Measurements from ENCODE around the gene NAA15. TPM values are rescaled to one million over a fixed set of nuclear protein-coding genes. Genes with fewer than 3 reads are reported as not detected.
"Not testable (repeated sequence)": the region's sequence is repeated elsewhere in the genome, so short reads cannot be mapped to it uniquely, and the experiment has no call there.

NAA15 gene
- total and polyA plus RNA-seq, 12 donors, result 4.6 to 36.4 (median 29.0) TPM

GRCh38 chr4:139401368-139401767 is 100.1 kb downstream of the NAA15 start:
- Histone ChIP-seq H3K27me3 (no peaks in the 10 kb centered on the region), H3K9me3 (replicated peaks in 1 of 3) (no peaks in the 10 kb centered on the region), H3K4me1 (replicated peaks in 1 of 2) (no peaks in the 10 kb centered on the region), H3K4me3 (no peak overlapping the region), H3K27ac (no peak overlapping the region), H3K36me3 (replicated peaks in 1 of 2) (no peaks in the 10 kb centered on the region)
- intact Hi-C loops (cut with DNase I), result no loop called here
- no peak for TF ChIP-seq POLR2A (IDR thresholded peaks at IDR 0.05)
- DNase-seq, result no peak
- WGBS, 4 donors, result 78 to 91% (median 82%) methylated on average over 3 of the region's 3 CpGs

- Histone ChIP-seq H3K9me3 (replicated peaks in 1 of 3) (no peaks in the 10 kb centered on the region), H3K27me3 (no peaks in the 10 kb centered on the region), H3K4me3 (no peak overlapping the region), H3K36me3 (replicated peaks in 1 of 2) (no peaks in the 10 kb centered on the region), H3K27ac (no peak overlapping the region), H3K4me1 (replicated peaks in 1 of 2) (no peaks in the 10 kb centered on the region)
- no peak for TF ChIP-seq CTCF (IDR thresholded peaks at IDR 0.05)
- no peak for TF ChIP-seq POLR2A (IDR thresholded peaks at IDR 0.05)
- intact Hi-C loops (cut with DNase I), result no loop called here
- no peak for DNase-seq
- whole genome bisulfite sequencing, 4 donors, result 70 to 84% (median 79%) methylated on average over 5 of the region's 5 CpGs
Measured at GRCh38 chr4:139402436-139402835, 101.1 kb downstream of the NAA15 start.

- no peak for TF ChIP-seq CTCF (IDR thresholded peaks at IDR 0.05)
- TF ChIP-seq POLR2A (IDR thresholded peaks at IDR 0.05), result no peak
- Histone ChIP-seq H3K9me3 (replicated peaks in 1 of 3) (no peaks in the 10 kb centered on the region), H3K27me3 (no peaks in the 10 kb centered on the region), H3K27ac (no peak overlapping the region), H3K36me3 (replicated peaks in 1 of 2) (no peaks in the 10 kb centered on the region), H3K4me3 (no peak overlapping the region), H3K4me1 (replicated peaks in 1 of 2) (no peaks in the 10 kb centered on the region)
- no peak for DNase-seq
- WGBS, 4 donors, result 87 to 94% (median 92%) methylated on average over 3 of the region's 3 CpGs
- intact Hi-C loops (cut with DNase I), result no loop called here
Measured at GRCh38 chr4:139403462-139403861, 102.2 kb downstream of the NAA15 start.

GRCh38 chr4:139410312-139410711 is 109.0 kb downstream of the NAA15 start:
- DNase-seq, result no peak
- intact Hi-C loops (cut with DNase I), result no loop called here
- H3K4me1 ChIP-seq (replicated peaks in 1 of 2), result no peaks in the 10 kb centered on the region
- TF ChIP-seq POLR2A (IDR thresholded peaks at IDR 0.05) (no peak), CTCF (IDR thresholded peaks at IDR 0.05) (no peak)
- peaks cover 0 to 6% (median 0%) of the 10 kb centered on the region in 3 donors for H3K9me3 ChIP-seq (replicated peaks in 1 of 3)
- no peaks in the 10 kb centered on the region for H3K36me3 ChIP-seq (replicated peaks in 1 of 2)
- no peaks in the 10 kb centered on the region for H3K27me3 ChIP-seq
- no peak overlapping the region for H3K4me3 ChIP-seq
- no peak overlapping the region for H3K27ac ChIP-seq

GRCh38 chr4:139414671-139415210 is 113.4 kb downstream of the NAA15 start:
- DNase-seq; H3K4me1 ChIP-seq (replicated peaks in 1 of 2); intact Hi-C loops (cut with DNase I); H3K9me3 ChIP-seq (replicated peaks in 1 of 3); H3K4me3 ChIP-seq; H3K27me3 ChIP-seq; H3K36me3 ChIP-seq (replicated peaks in 1 of 2); H3K27ac ChIP-seq: not testable (repeated sequence)
- TF ChIP-seq CTCF (IDR thresholded peaks at IDR 0.05), result peak in 1 of 6 experiments; percentile 5
- 82 to 91% (median 86%) methylated on average over 8 of the region's 8 CpGs for WGBS, 4 donors
